HepG2 (cell line): Measurements from ENCODE around the gene HMG20B. TPM values are rescaled to one million over a fixed set of nuclear protein-coding genes. Genes with fewer than 3 reads are reported as not detected.

Experiments
- CHD4 ChIP-seq: fragments of 200-600 bp; sonication (generic); IDR thresholded peaks from 2 replicates; pipeline ENCODE4 v1.7.0; 2017; ENCODE audit warnings: mild to moderate bottlenecking, low read length, borderline replicate concordance
- GABPB1 ChIP-seq: IDR thresholded peaks from 2 replicates; pipeline ENCODE4 v1.6.1; 2016; ENCODE audit warnings: mild to moderate bottlenecking, missing genetic modification reagents, moderate library complexity, missing compliant biosample characterization
- KLF15 ChIP-seq: sonication (generic); formaldehyde crosslinking; IDR thresholded peaks from 2 replicates; pipeline ENCODE4 v1.8.1; 2023; ENCODE audit warnings: borderline replicate concordance, mild to moderate bottlenecking, inconsistent platforms, missing genetic modification reagents, mixed read lengths
- KLF6 ChIP-seq: IDR thresholded peaks from 2 replicates; pipeline ENCODE4 v1.8.0; 2016; ENCODE audit warnings: missing biosample characterization, missing genetic modification reagents
- MYNN ChIP-seq: sonication (generic); formaldehyde crosslinking; IDR thresholded peaks from 2 replicates; pipeline ENCODE4 v1.4.0; 2020; ENCODE audit warnings: mild to moderate bottlenecking, low read depth, missing genetic modification reagents
- PHB2 ChIP-seq: fragments of 450-650 bp; IDR thresholded peaks from 2 replicates; pipeline ENCODE4 v1.6.1; 2018; ENCODE audit not compliant: partially characterized antibody
- TCF12 ChIP-seq, 2 experiments: fragments of 450-650 bp in 1 of 2; sonication (generic) in 1 of 2; formaldehyde crosslinking in 1 of 2; IDR thresholded peaks; 2 replicates each; pipeline versions ENCODE4 v1.6.1 to v1.8.0; 2017 to 2022; ENCODE audit warnings: antibody characterized with exemption in 1 of 2, mild to moderate bottlenecking in 1 of 2, missing genetic modification reagents in 1 of 2, moderate library complexity in 1 of 2
- ZFP62 ChIP-seq: sonication (generic); formaldehyde crosslinking; IDR thresholded peaks from 2 replicates; pipeline ENCODE4 v1.4.0; 2020; ENCODE audit warnings: missing genetic modification reagents
- ZFP90 ChIP-seq: sonication (generic); formaldehyde crosslinking; IDR thresholded peaks from 2 replicates; pipeline ENCODE4 v1.8.0; 2022; ENCODE audit warnings: missing genetic modification reagents, mild to moderate bottlenecking, inconsistent platforms, borderline replicate concordance
- ZNF143 ChIP-seq: sonication (generic); formaldehyde crosslinking; IDR thresholded peaks from 2 replicates; pipeline ENCODE4 v1.4.0; 2020; ENCODE audit warnings: missing genetic modification reagents
- ZNF432 ChIP-seq: sonication (generic); formaldehyde crosslinking; IDR thresholded peaks from 2 replicates; pipeline ENCODE4 v1.5.0; 2020; ENCODE audit warnings: missing genetic modification reagents, mild to moderate bottlenecking, borderline replicate concordance
- ZNF674 ChIP-seq: sonication (generic); formaldehyde crosslinking; IDR thresholded peaks from 2 replicates; pipeline ENCODE4 v1.5.0; 2020; ENCODE audit warnings: low read depth, mild to moderate bottlenecking, missing genetic modification reagents
- ZNF7 ChIP-seq: IDR thresholded peaks from 2 replicates; pipeline ENCODE4 v1.6.1; 2016; ENCODE audit warnings: missing biosample characterization, missing genetic modification reagents
- ZNF782 ChIP-seq: sonication (generic); formaldehyde crosslinking; IDR thresholded peaks from 2 replicates; pipeline ENCODE4 v1.4.0; 2020; ENCODE audit warnings: missing genetic modification reagents, mild to moderate bottlenecking, borderline replicate concordance
- polyA plus RNA-seq, 8 experiments: library from polyadenylated mRNA; depleted of rRNA in 3 of 8; stranded (reverse) in 7 of 8; unstranded in 1 of 8; fragments of >200 nt; fragmentation: Illumina TruSeq in 4 of 8; extraction: Trizol in 4 of 8; gene quantifications; 2 replicates each; pipeline versions ENCODE4 v1.2.1 to v1.2.3, GENCODE V29; 2011 to 2016; ENCODE audit warnings: low read depth in 4 of 8, missing spikeins in 1 of 8, mixed read lengths in 1 of 8; ENCODE audit not compliant: insufficient read depth in 1 of 8
- total RNA-seq, 5 experiments: library from RNA; depleted of rRNA; stranded (reverse); fragments of >200 nt; fragmentation: Illumina TruSeq; extraction: Trizol; gene quantifications; 2 replicates each; pipeline ENCODE4 v1.2.3, GENCODE V29; 2016; ENCODE audit warnings: low read depth in 1 of 5
- TF ChIP-seq, protein P1 (sequence below): IDR thresholded peaks from 2 replicates; pipeline ENCODE4 v1.6.1; 2016; ENCODE audit warnings: mild to moderate bottlenecking
- TF ChIP-seq, protein P2 (sequence below): sonication (generic); formaldehyde crosslinking; IDR thresholded peaks from 2 replicates; pipeline ENCODE4 v1.4.0; 2020; ENCODE audit warnings: missing genetic modification reagents, mild to moderate bottlenecking, borderline replicate concordance
- TF ChIP-seq, protein P3 (sequence below): IDR thresholded peaks from 2 replicates; pipeline ENCODE4 v1.6.1; 2016; ENCODE audit warnings: missing biosample characterization, missing genetic modification reagents, low read depth
- TF ChIP-seq, protein P4 (sequence below): sonication (generic); formaldehyde crosslinking; conservative IDR thresholded peaks from 2 replicates; pipeline ENCODE4 v1.4.0; 2020; ENCODE audit warnings: mild to moderate bottlenecking, missing genetic modification reagents, moderate library complexity
- TF ChIP-seq, protein P5 (sequence below): sonication (generic); formaldehyde crosslinking; IDR thresholded peaks from 2 replicates; pipeline ENCODE4 v1.4.0; 2020; ENCODE audit warnings: missing genetic modification reagents

Gene HMG20B
- total and polyA plus RNA-seq, 2 of the 13 experiments (the other 11 are each of a cell fraction or from before 2014, with no cell fraction given) = 23.9 to 29.2 TPM

DNA sequence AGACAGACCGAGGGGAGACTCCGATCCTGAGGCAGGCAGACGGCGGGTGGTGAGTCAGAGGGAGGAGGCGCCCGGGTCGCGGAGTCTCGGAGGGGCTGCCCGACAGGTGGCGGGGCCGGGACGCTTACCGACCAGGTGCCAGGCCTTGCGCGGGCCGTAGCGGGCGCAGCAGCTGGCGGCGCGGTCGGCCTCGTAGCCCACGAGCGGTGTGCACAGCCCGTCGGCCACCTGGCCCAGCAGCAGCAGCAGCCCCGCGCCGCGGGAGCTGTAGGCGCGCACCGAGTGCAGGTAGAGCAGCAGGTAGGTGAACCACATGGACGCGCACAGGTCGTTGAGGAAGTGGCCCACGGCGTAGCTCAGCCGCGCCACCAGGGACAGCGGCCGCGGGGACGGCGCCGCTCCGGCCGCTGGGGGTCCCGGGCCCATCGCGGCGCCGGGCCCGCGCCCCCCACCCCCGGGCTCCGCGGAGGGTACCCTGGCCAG, 15.7 kb upstream of the HMG20B start (continued):
- TF ChIP-seq CHD4 (no peak), GABPB1 (CRISPR knock-in tag) (no peak), ZNF143 (CRISPR knock-in tag) (0 out of 2 replicates have a peak, but pooled peaks have one; percentile 1), ZNF782 (CRISPR knock-in tag) (peak; percentile 5; the same call in 1 of the 2 replicates), KLF15 (CRISPR knock-in tag) (no peak), PHB2 (no peak), ZNF7 (CRISPR knock-in tag) (no peak), ZNF674 (CRISPR knock-in tag) (no peak), KLF6 (CRISPR knock-in tag) (no peak), TCF12 (IDR thresholded peaks at IDR 0.05) (no peak), TCF12 (CRISPR knock-in tag; IDR thresholded peaks at IDR 0.05) (0 out of 2 replicates have a peak, but pooled peaks have one; percentile 0), ZNF432 (CRISPR knock-in tag) (no peak), ZFP90 (CRISPR knock-in tag) (no peak), MYNN (CRISPR knock-in tag) (no peak), ZFP62 (CRISPR knock-in tag) (no peak)
- TF ChIP-seq, protein P1, sequence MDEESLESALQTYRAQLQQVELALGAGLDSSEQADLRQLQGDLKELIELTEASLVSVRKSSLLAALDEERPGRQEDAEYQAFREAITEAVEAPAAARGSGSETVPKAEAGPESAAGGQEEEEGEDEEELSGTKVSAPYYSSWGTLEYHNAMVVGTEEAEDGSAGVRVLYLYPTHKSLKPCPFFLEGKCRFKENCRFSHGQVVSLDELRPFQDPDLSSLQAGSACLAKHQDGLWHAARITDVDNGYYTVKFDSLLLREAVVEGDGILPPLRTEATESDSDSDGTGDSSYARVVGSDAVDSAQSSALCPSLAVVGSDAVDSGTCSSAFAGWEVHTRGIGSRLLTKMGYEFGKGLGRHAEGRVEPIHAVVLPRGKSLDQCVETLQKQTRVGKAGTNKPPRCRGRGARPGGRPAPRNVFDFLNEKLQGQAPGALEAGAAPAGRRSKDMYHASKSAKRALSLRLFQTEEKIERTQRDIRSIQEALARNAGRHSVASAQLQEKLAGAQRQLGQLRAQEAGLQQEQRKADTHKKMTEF (CRISPR knock-in tag) = no peak
- TF ChIP-seq, protein P2, sequence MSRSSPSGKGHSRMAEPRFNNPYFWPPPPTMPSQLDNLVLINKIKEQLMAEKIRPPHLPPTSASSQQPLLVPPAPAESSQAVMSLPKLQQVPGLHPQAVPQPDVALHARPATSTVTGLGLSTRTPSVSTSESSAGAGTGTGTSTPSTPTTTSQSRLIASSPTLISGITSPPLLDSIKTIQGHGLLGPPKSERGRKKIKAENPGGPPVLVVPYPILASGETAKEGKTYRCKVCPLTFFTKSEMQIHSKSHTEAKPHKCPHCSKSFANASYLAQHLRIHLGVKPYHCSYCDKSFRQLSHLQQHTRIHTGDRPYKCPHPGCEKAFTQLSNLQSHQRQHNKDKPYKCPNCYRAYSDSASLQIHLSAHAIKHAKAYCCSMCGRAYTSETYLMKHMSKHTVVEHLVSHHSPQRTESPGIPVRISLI (CRISPR knock-in tag) = no peak
- TF ChIP-seq, protein P3, sequence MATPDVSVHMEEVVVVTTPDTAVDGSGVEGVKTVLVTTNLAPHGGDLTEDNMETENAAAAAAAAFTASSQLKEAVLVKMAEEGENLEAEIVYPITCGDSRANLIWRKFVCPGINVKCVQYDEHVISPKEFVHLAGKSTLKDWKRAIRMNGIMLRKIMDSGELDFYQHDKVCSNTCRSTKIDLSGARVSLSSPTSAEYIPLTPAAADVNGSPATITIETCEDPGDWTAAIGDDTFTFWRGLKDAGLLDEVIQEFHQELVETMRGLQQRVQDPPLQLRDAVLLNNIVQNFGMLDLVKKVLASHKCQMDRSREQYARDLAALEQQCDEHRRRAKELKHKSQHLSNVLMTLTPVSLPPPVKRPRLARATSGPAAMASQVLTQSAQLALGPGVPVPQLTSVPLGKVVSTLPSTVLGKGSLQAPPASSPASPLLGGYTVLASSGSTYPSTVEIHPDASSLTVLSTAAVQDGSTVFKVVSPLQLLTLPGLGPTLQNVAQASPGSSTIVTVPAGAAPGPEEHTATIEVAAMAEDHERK = no peak
- TF ChIP-seq, protein P4, sequence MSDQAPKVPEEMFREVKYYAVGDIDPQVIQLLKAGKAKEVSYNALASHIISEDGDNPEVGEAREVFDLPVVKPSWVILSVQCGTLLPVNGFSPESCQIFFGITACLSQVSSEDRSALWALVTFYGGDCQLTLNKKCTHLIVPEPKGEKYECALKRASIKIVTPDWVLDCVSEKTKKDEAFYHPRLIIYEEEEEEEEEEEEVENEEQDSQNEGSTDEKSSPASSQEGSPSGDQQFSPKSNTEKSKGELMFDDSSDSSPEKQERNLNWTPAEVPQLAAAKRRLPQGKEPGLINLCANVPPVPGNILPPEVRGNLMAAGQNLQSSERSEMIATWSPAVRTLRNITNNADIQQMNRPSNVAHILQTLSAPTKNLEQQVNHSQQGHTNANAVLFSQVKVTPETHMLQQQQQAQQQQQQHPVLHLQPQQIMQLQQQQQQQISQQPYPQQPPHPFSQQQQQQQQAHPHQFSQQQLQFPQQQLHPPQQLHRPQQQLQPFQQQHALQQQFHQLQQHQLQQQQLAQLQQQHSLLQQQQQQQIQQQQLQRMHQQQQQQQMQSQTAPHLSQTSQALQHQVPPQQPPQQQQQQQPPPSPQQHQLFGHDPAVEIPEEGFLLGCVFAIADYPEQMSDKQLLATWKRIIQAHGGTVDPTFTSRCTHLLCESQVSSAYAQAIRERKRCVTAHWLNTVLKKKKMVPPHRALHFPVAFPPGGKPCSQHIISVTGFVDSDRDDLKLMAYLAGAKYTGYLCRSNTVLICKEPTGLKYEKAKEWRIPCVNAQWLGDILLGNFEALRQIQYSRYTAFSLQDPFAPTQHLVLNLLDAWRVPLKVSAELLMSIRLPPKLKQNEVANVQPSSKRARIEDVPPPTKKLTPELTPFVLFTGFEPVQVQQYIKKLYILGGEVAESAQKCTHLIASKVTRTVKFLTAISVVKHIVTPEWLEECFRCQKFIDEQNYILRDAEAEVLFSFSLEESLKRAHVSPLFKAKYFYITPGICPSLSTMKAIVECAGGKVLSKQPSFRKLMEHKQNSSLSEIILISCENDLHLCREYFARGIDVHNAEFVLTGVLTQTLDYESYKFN (CRISPR knock-in tag) = no peak
- TF ChIP-seq, protein P5, sequence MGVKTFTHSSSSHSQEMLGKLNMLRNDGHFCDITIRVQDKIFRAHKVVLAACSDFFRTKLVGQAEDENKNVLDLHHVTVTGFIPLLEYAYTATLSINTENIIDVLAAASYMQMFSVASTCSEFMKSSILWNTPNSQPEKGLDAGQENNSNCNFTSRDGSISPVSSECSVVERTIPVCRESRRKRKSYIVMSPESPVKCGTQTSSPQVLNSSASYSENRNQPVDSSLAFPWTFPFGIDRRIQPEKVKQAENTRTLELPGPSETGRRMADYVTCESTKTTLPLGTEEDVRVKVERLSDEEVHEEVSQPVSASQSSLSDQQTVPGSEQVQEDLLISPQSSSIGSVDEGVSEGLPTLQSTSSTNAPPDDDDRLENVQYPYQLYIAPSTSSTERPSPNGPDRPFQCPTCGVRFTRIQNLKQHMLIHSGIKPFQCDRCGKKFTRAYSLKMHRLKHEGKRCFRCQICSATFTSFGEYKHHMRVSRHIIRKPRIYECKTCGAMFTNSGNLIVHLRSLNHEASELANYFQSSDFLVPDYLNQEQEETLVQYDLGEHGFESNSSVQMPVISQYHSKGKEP = no peak
